Measurements from ENCODE around the gene PI4KA. TPM values are rescaled to one million over a fixed set of nuclear protein-coding genes. Genes with fewer than 3 reads are reported as not detected.
A peak's percentile ranks its signal among the peaks of the same experiment; 100 is the strongest.

The PI4KA gene
- total and polyA plus RNA-seq, 2 of the 13 experiments (the other 11 are each of a cell fraction or from before 2014, with no cell fraction given), result 27.4 to 56.4 TPM

DNA sequence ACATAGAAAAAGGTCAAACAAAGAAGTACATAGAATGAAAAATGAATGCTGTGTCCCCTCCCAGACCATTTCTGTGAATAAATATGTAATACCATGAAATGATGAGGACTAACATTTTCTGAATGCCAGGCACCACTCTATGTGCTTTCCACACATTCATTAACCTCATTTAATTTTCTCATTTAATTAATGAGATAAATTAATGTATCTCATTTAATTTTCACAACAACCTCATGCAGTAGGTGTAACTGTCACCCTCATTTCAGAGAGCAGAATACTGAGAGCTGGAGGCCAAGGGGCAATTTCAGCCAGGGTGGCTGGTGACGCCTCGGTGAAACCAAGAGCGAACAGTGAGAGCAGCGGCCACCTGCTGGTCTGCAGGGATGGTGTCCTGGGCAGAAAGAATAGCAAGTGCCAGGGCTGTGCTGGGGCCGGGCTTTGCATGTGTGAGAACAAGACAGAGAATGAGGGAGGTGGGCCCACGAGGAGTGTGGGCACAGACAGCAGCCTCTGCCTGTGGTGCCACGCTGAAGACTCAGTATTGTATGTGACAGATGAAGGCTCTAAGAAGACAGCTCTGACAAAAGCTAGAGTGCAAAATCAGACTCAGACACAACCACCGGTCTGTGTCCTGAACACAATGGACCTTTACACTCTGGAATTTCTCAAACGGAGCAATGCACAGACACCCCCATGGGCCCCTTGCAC, 86.5 kb downstream of the PI4KA start (continued):
- TF ChIP-seq STAG1 (CRISPR knock-in tag; IDR thresholded peaks at IDR 0.05) (peak; percentile 63), CCDC6 (CRISPR knock-in tag; IDR thresholded peaks at IDR 0.05) (no peak; the same call in 1 of the 2 replicates), ASH2L (IDR thresholded peaks at IDR 0.05; ENCODE audit: insufficient read length, low read depth, low read length) (peak; percentile 56), RBM22 (optimal IDR thresholded peaks at IDR 0.05; ENCODE audit: low read length) (no peak), NFIC (IDR thresholded peaks at IDR 0.05; ENCODE audit: low read length) (no peak), MXD3 (CRISPR knock-in tag; IDR thresholded peaks at IDR 0.05) (0 out of 2 replicates have a peak, but pooled peaks have one; percentile 20), MYC (CRISPR knock-in tag; IDR thresholded peaks at IDR 0.05; ENCODE audit: borderline replicate concordance) (no peak), ELF1 (CRISPR knock-in tag; IDR thresholded peaks at IDR 0.05) (0 out of 2 replicates have a peak, but pooled peaks have one; percentile 18), NPAS2 (CRISPR knock-in tag; IDR thresholded peaks at IDR 0.05; ENCODE audit: borderline replicate concordance) (no peak)
- TF ChIP-seq, protein P1, sequence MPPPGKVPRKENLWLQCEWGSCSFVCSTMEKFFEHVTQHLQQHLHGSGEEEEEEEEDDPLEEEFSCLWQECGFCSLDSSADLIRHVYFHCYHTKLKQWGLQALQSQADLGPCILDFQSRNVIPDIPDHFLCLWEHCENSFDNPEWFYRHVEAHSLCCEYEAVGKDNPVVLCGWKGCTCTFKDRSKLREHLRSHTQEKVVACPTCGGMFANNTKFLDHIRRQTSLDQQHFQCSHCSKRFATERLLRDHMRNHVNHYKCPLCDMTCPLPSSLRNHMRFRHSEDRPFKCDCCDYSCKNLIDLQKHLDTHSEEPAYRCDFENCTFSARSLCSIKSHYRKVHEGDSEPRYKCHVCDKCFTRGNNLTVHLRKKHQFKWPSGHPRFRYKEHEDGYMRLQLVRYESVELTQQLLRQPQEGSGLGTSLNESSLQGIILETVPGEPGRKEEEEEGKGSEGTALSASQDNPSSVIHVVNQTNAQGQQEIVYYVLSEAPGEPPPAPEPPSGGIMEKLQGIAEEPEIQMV (CRISPR knock-in tag; IDR thresholded peaks at IDR 0.05; ENCODE audit: low read depth), result 0 out of 2 replicates have a peak, but pooled peaks have one; percentile 33
- TF ChIP-seq, protein P2, sequence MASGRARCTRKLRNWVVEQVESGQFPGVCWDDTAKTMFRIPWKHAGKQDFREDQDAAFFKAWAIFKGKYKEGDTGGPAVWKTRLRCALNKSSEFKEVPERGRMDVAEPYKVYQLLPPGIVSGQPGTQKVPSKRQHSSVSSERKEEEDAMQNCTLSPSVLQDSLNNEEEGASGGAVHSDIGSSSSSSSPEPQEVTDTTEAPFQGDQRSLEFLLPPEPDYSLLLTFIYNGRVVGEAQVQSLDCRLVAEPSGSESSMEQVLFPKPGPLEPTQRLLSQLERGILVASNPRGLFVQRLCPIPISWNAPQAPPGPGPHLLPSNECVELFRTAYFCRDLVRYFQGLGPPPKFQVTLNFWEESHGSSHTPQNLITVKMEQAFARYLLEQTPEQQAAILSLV (CRISPR knock-in tag; IDR thresholded peaks at IDR 0.05; ENCODE audit: borderline replicate concordance), result 0 out of 2 replicates have a peak, but pooled peaks have one; percentile 59
- TF ChIP-seq, protein P3, sequence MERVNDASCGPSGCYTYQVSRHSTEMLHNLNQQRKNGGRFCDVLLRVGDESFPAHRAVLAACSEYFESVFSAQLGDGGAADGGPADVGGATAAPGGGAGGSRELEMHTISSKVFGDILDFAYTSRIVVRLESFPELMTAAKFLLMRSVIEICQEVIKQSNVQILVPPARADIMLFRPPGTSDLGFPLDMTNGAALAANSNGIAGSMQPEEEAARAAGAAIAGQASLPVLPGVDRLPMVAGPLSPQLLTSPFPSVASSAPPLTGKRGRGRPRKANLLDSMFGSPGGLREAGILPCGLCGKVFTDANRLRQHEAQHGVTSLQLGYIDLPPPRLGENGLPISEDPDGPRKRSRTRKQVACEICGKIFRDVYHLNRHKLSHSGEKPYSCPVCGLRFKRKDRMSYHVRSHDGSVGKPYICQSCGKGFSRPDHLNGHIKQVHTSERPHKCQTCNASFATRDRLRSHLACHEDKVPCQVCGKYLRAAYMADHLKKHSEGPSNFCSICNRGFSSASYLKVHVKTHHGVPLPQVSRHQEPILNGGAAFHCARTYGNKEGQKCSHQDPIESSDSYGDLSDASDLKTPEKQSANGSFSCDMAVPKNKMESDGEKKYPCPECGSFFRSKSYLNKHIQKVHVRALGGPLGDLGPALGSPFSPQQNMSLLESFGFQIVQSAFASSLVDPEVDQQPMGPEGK (CRISPR knock-in tag; IDR thresholded peaks at IDR 0.05), result peak; percentile 46; the same call in 1 of the 2 replicates
- TF ChIP-seq, protein P4, sequence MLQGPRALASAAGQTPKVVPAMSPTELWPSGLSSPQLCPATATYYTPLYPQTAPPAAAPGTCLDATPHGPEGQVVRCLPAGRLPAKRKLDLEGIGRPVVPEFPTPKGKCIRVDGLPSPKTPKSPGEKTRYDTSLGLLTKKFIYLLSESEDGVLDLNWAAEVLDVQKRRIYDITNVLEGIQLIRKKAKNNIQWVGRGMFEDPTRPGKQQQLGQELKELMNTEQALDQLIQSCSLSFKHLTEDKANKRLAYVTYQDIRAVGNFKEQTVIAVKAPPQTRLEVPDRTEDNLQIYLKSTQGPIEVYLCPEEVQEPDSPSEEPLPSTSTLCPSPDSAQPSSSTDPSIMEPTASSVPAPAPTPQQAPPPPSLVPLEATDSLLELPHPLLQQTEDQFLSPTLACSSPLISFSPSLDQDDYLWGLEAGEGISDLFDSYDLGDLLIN (CRISPR knock-in tag; IDR thresholded peaks at IDR 0.05; ENCODE audit: borderline replicate concordance), result no peak
- TF ChIP-seq, protein P5, sequence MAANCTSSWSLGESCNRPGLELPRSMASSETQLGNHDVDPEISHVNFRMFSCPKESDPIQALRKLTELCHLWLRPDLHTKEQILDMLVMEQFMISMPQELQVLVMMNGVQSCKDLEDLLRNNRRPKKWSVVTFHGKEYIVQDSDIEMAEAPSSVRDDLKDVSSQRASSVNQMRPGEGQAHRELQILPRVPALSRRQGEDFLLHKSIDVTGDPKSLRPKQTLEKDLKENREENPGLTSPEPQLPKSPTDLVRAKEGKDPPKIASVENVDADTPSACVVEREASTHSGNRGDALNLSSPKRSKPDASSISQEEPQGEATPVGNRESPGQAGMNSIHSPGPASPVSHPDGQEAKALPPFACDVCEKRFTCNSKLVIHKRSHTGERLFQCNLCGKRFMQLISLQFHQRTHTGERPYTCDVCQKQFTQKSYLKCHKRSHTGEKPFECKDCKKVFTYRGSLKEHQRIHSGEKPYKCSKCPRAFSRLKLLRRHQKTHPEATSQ (CRISPR knock-in tag; IDR thresholded peaks at IDR 0.05; ENCODE audit: borderline replicate concordance), result peak; percentile 67; the same call in 1 of the 2 replicates
- TF ChIP-seq, protein P6, sequence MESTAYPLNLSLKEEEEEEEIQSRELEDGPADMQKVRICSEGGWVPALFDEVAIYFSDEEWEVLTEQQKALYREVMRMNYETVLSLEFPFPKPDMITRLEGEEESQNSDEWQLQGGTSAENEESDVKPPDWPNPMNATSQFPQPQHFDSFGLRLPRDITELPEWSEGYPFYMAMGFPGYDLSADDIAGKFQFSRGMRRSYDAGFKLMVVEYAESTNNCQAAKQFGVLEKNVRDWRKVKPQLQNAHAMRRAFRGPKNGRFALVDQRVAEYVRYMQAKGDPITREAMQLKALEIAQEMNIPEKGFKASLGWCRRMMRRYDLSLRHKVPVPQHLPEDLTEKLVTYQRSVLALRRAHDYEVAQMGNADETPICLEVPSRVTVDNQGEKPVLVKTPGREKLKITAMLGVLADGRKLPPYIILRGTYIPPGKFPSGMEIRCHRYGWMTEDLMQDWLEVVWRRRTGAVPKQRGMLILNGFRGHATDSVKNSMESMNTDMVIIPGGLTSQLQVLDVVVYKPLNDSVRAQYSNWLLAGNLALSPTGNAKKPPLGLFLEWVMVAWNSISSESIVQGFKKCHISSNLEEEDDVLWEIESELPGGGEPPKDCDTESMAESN (CRISPR knock-in tag; conservative IDR thresholded peaks at IDR 0.05), result no peak

All from HepG2 (cell line).